ENCODE measurements around the gene CDK11B. TPM values are rescaled to one million over a fixed set of nuclear protein-coding genes. Genes with fewer than 3 reads are reported as not detected.
A peak's percentile ranks its signal among the peaks of the same experiment; 100 is the strongest.

Gene CDK11B
- total and polyA plus RNA-seq, 5 donors = 18.8 to 27.0 (median 19.9) TPM

DNA sequence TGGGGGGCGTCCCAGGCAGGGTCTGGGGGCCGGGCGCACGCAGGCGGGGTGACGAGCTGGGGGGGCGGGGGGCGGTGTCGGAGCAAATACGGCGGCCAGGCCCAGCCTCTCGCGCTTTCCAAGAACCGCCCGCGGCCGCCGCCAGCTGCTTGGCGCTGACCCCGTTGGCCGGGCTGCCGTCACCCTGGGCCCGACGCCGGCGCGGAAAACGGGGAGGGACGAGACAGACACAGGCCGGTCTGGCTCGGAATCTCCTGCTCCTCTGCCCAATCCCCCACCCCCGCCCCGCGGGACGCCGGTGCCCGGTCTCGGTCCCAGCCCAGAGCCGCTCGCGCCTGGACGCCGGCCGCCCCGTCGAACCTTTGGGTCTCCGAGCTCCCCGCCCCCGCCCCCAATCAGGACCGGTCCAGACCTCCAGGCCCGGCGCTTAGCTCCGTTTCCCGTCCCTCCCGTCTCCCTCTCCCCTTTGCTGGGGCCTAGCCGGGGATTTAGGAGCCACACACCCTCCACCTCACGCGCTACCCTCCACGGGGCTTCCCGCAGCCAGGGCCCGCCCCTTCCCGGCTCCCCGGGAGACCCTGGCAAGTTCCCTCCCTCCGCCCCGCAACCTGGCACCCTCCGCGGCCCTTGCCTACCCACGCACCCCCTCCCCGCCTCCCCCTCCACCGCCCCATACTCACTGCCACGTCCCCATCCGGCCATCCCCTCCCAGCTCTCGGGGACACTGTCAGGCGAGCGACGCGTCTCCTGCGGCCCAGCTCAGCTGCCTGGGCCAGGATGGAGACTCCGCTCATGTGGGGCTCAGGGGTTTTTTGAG is 27.6 kb downstream of the CDK11B start:
- Histone ChIP-seq H3K27ac (ENCODE audit: low read length) (peak overlapping the region; percentile 18), H3K27me3 (ENCODE audit: control insufficient read depth, insufficient read depth) (no peaks in the 10 kb centered on the region), H3K9me3 (ENCODE audit: control insufficient read depth, low read length) (no peaks in the 10 kb centered on the region), H3K4me1 (ENCODE audit: control insufficient read depth, insufficient read depth, low read length) (no peaks in the 10 kb centered on the region), H3K4me3 (ENCODE audit: low read length) (peak overlapping the region; percentile 8)
- ATAC-seq (peak; percentile 54 to 58), DNase-seq (peak; percentile 86 to 95 (median 93))
- intact Hi-C loops (cut with DNase I) = no loop called here
- WGBS = 9% methylated on average over 79 of the region's 79 CpGs

DNA sequence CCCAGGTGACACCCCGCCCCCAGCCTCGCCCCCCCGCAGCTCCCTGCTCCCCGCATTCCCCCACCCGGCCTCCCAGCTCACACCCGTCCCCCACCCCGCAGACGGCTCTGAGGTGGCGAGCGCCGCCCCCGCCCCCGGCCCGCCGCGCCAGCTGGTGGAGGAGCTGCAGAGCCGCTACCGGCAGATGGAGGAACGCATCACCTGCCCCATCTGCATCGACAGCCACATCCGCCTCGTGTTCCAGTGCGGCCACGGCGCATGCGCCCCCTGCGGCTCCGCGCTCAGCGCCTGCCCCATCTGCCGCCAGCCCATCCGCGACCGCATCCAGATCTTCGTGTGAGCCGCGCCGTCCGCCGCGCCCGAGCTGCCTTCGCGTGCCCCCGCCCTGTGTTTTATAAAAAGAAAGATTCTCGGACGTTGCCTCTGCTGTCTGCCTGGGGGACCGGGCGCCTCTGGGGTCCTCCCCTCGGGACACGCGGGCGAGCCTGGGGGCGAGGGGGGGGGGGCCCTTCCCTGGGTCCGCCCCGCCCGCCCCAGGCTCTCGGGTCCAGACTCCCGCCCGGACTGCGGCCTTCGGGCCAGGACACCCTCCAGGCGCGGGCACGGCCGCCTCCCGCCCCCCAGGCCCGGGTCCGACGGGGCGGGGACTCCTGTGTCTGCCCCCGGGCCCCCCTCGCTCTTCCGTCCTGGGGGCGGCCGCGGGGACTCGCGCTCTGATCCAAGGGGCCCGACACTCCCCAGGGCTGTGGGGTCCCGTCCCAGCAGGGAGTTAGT is 28.4 kb downstream of the CDK11B start:
- H3K4me1 ChIP-seq (ENCODE audit: control insufficient read depth, insufficient read depth, low read length) = no peaks in the 10 kb centered on the region
- DNase-seq (peak; percentile 83 to 93 (median 92)), ATAC-seq (peak; percentile 17 to 30)
- H3K27ac ChIP-seq (ENCODE audit: low read length) = no peak overlapping the region
- no peaks in the 10 kb centered on the region for H3K9me3 ChIP-seq (ENCODE audit: control insufficient read depth, low read length)
- no peaks in the 10 kb centered on the region for H3K27me3 ChIP-seq (ENCODE audit: control insufficient read depth, insufficient read depth)
- H3K4me3 ChIP-seq (ENCODE audit: low read length) = peak overlapping the region; percentile 6
- intact Hi-C loops (cut with DNase I) = no loop called here
- WGBS = 31% methylated on average over 80 of the region's 81 CpGs

DNA sequence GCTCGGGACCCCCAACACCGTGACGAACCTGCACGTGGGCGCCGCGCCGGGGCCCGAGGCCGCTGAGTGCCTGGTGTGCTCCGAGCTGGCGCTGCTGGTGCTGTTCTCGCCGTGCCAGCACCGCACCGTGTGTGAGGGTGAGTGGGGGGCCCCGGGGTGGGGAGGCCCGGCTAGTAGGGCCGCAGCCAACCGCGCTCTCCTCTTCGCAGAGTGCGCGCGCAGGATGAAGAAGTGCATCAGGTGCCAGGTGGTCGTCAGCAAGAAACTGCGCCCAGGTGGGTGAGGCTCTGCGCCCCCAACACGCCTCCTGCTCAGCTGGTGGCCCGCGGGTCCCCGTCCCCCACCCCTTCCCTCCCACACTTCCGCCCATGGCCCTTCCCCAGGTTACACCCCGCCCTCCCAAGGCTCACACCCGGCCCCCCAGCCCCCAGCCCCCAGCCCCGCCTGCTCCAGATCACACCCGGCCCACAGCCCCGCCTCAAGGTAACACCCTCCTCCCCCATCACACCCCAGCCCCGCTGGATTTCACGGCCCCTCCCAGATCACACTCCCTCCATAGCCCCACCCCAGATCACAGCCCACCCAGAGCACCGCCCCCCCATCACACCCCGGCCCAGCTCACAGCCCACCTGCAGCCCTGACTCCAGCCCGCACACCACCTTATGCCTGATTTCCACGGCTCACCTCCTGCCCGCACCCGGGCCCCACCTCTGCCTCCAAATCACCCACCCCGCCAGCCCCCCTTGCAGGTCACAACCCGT is 29.2 kb downstream of the CDK11B start:
- DNase-seq (peak; percentile 29 to 73 (median 65)), ATAC-seq (no peak)
- intact Hi-C loops (cut with DNase I) = no loop called here
- Histone ChIP-seq H3K27me3 (ENCODE audit: control insufficient read depth, insufficient read depth) (no peaks in the 10 kb centered on the region), H3K4me3 (ENCODE audit: low read length) (no peak overlapping the region), H3K9me3 (ENCODE audit: control insufficient read depth, low read length) (no peaks in the 10 kb centered on the region), H3K4me1 (ENCODE audit: control insufficient read depth, insufficient read depth, low read length) (no peaks in the 10 kb centered on the region), H3K27ac (ENCODE audit: low read length) (no peak overlapping the region)
- WGBS = 71% methylated on average over 48 of the region's 48 CpGs

DNA sequence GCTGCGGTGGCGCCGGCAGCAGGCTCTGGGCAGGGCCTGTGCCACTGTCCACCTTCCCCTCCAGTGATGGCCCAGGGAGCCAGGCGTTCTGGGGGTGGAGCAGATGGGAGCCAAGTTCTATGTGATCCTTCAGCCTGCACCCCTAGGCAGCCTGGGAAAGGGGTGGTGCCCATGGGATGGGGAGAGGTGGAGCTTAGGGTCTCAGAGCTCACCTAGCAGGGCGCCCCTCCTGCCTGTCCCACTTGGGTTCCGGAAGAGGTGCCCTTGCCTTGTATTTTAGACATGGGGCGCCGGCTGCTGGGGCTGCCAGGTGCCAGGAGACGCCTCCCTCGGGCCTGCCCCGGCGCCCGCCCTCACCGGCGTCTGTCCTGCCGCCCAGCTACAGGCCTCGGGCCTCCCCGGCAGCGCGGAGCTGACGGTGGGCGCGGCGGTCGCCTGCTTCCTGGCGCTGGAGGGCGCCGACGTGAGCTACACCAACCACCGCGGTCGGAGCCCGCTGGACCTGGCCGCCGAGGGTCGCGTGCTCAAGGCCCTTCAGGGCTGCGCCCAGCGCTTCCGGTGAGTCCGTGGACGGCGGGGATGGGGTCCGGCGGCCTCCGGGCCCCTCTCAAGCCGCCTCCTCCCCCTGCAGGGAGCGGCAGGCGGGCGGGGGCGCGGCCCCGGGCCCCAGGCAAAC is 29.9 kb downstream of the CDK11B start:
- intact Hi-C loops (cut with DNase I) = no loop called here
- H3K27me3 ChIP-seq (ENCODE audit: control insufficient read depth, insufficient read depth) = no peaks in the 10 kb centered on the region
- H3K4me1 ChIP-seq (ENCODE audit: control insufficient read depth, insufficient read depth, low read length) = no peaks in the 10 kb centered on the region
- 66% methylated on average over 53 of the region's 53 CpGs for whole genome bisulfite sequencing
- H3K9me3 ChIP-seq (ENCODE audit: control insufficient read depth, low read length) = no peaks in the 10 kb centered on the region
- H3K27ac ChIP-seq (ENCODE audit: low read length) = no peak overlapping the region
- H3K4me3 ChIP-seq (ENCODE audit: low read length) = no peak overlapping the region
- peak; percentile 31 to 59 (median 58) for DNase-seq
- ATAC-seq = no peak

DNA sequence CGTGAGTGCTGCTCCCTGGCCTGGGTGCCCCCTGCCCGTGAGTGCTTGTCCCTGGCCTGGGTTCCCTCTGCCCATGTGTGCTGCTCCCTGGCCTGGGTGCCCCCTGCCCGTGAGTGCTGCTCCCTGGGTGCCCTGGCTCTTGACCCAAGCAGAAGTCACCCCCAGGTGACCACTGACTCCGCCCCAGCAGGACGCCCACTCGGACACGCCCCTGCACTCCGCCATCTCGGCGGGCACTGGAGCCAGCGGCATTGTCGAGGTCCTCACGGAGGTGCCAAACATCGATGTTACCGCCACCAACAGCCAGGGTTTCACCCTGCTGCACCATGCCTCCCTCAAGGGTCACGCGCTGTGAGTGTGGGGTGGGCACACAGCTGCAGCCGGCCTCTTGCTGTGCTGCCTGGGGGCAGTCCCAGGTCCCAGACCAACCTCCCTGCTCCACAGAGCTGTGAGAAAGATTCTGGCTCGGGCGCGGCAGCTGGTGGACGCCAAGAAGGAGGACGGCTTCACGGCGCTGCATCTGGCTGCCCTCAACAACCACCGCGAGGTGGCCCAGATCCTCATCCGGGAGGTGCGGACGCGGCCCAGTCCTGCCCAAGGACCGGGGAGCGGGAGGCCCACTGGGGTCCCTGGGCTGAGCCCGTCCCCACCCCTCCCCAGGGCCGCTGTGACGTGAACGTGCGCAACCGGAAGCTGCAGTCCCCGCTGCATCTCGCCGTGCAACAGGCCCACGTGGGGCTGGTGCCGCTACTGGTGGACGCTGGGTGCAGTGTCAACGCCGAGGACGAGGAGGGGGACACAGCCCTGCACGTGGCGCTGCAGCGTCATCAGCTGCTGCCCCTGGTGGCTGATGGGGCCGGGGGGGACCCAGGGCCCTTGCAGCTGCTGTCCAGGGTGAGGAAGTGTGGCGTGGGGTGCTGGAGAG is 30.7 kb downstream of the CDK11B start:
- H3K27me3 ChIP-seq (ENCODE audit: control insufficient read depth, insufficient read depth) = no peaks in the 10 kb centered on the region
- no peak for ATAC-seq
- no peak overlapping the region for H3K4me3 ChIP-seq (ENCODE audit: low read length)
- WGBS = 92% methylated on average over 53 of the region's 53 CpGs
- peak; percentile 15 to 69 (median 69) for DNase-seq
- H3K27ac ChIP-seq (ENCODE audit: low read length) = no peak overlapping the region
- H3K9me3 ChIP-seq (ENCODE audit: control insufficient read depth, low read length) = no peaks in the 10 kb centered on the region
- intact Hi-C loops (cut with DNase I) = no loop called here
- no peaks in the 10 kb centered on the region for H3K4me1 ChIP-seq (ENCODE audit: control insufficient read depth, insufficient read depth, low read length)

DNA sequence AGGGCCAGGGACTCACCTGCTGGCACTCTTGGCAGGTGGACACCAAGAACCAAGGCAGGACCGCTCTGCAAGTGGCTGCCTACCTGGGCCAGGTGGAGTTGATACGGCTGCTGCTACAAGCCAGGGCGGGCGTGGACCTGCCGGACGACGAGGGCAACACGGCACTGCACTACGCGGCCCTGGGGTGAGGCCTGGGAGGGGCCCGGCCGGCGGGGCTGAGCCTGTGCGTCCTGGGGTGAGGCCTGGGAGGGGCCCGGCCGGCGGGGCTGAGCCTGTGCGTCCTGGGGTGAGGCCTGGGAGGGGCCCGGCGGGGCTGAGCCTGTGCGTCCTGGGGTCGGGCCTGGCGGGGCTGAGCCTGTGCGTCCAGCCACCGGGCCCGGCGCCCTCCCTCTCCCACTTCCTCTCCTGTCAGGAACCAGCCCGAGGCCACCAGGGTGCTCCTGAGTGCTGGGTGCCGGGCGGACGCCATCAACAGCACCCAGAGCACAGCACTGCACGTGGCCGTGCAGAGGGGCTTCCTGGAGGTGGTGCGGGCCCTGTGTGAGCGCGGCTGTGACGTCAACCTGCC is 31.5 kb downstream of the CDK11B start:
- ATAC-seq (no peak), DNase-seq (peak; percentile 17 to 63 (median 54))
- 80% methylated on average over 37 of the region's 37 CpGs for WGBS

DNA sequence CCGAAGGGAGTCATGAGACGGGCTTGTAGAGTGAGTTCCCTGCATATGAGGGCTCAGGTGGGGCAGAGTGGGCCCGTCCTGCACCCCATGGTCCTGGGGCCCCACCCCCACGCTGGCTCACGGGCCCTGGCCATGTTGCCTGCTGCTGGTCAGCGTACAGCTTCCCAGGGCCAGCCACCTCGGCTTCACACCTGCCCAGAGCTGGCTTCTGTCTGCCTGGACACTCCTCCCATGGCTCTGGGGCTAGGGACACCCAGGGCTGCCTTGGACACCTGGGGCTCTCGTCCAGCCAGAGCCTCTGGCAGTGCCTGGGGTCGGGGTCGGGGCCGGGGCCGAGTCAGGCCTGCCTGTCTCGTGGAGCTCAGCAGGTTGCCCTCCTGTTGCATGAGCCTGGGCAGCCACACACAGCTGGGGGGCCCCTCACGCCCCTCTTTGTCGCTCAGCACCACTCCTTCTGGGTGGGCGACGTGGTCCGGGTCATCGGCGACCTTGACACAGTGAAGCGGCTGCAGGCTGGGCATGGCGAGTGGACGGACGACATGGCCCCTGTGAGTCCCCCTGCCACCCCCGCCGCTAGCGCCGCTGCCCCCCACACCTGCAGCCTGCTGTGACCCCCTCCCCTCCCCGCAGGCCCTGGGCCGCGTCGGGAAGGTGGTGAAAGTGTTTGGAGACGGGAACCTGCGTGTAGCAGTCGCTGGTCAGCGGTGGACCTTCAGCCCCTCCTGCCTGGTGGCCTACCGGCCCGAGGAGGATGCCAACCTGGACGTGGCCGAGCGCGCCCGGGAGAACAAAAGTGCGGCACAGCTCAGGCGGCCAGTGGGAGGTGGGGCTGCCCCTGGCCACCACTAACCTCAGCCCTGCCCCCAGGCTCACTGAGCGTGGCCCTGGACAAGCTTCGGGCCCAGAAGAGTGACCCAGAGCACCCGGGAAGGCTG is 32.3 kb downstream of the CDK11B start:
- ATAC-seq (no peak), DNase-seq (peak; percentile 20 to 61 (median 55))
- no peaks in the 10 kb centered on the region for H3K4me1 ChIP-seq (ENCODE audit: control insufficient read depth, insufficient read depth, low read length)
- H3K4me3 ChIP-seq (ENCODE audit: low read length) = no peak overlapping the region
- intact Hi-C loops (cut with DNase I) = no loop called here
- no peaks in the 10 kb centered on the region for H3K27me3 ChIP-seq (ENCODE audit: control insufficient read depth, insufficient read depth)
- no peak overlapping the region for H3K27ac ChIP-seq (ENCODE audit: low read length)
- 93% methylated on average over 48 of the region's 48 CpGs for WGBS
- H3K9me3 ChIP-seq (ENCODE audit: control insufficient read depth, low read length) = no peaks in the 10 kb centered on the region

More for the DNA sequence above, 31.5 kb downstream of the CDK11B start:
- intact Hi-C loops (cut with DNase I) = no loop called here
- no peaks in the 10 kb centered on the region for H3K27me3 ChIP-seq (ENCODE audit: control insufficient read depth, insufficient read depth)
- no peaks in the 10 kb centered on the region for H3K4me1 ChIP-seq (ENCODE audit: control insufficient read depth, insufficient read depth, low read length)
- H3K4me3 ChIP-seq (ENCODE audit: low read length) = no peak overlapping the region
- H3K27ac ChIP-seq (ENCODE audit: low read length) = no peak overlapping the region
- H3K9me3 ChIP-seq (ENCODE audit: control insufficient read depth, low read length) = no peaks in the 10 kb centered on the region

DNA sequence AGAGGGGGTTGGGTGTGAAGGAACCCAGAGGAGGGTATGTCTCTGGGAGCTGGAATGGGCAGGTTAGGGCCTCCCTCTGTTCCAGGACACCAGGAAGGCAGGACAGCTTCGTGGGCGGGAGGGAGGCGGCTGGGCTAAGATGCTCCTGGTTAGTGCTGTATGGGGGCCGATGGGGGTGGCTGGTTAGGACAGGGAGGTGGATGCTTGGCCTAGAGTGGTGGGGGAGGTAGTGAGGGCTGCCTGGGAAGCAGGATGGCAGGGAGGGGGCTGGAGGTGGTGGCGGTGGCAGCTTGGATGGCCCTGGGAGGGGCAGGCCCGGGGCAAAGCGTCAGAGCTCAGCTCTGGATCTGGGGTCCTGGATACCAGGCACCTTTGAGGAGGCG is 33.0 kb downstream of the CDK11B start:
- ATAC-seq (no peak), DNase-seq (peak in 2 of 3 donors; percentile 49 to 51)
- WGBS = 88% methylated on average over 8 of the region's 8 CpGs
- Histone ChIP-seq H3K9me3 (ENCODE audit: control insufficient read depth, low read length) (no peaks in the 10 kb centered on the region), H3K27ac (ENCODE audit: low read length) (no peak overlapping the region), H3K27me3 (ENCODE audit: control insufficient read depth, insufficient read depth) (no peaks in the 10 kb centered on the region), H3K4me1 (ENCODE audit: control insufficient read depth, insufficient read depth, low read length) (no peaks in the 10 kb centered on the region), H3K4me3 (ENCODE audit: low read length) (no peak overlapping the region)
- intact Hi-C loops (cut with DNase I) = no loop called here

DNA sequence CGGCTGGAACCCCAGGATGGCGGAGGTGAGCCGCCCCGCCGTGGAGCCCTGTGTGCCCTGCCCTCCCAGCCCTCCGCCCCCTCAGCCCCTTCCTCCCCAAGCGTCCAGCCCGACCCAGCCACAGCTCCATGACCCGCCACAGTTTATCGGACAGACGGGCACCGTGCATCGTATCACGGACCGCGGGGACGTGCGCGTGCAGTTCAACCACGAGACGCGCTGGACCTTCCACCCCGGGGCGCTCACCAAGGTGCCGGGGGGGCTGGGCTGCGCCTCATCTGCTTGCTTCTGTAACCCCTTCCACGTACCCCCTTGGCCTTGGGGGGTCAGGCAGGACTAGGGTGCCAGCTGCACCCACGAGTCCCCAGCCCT is 33.4 kb downstream of the CDK11B start:
- DNase-seq = peak in 1 of 3 donors; percentile 69
- Histone ChIP-seq H3K4me3 (ENCODE audit: low read length) (no peak overlapping the region), H3K9me3 (ENCODE audit: control insufficient read depth, low read length) (no peaks in the 10 kb centered on the region), H3K4me1 (ENCODE audit: control insufficient read depth, insufficient read depth, low read length) (no peaks in the 10 kb centered on the region), H3K27me3 (ENCODE audit: control insufficient read depth, insufficient read depth) (no peaks in the 10 kb centered on the region), H3K27ac (ENCODE audit: low read length) (no peak overlapping the region)
- ATAC-seq = no peak
- WGBS = 62% methylated on average over 28 of the region's 28 CpGs
- intact Hi-C loops (cut with DNase I) = no loop called here

All from right cardiac atrium (tissue), 5 donors.